ENCODE data around the gene CYB5RL.
"Not testable (repeated sequence)": the region's sequence is repeated elsewhere in the genome, so short reads cannot be mapped to it uniquely, and the experiment has no call there.

The CYB5RL gene

DNA sequence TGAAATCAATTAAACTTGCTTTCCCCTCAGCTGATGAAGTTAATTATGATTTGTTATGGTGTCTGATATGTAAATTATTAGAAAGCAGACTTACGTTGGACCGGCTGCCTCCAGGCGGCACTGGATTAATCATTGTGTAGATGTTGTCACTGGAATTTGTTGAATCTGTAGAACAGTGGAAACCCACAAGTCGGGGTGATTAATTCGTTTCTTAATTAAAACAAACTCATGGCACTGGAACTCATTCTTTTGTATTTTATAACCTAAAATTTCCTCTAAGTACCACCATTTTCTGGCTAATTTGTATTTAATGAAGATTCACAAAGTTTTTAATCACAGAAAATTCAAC is 39.2 kb upstream of the CYB5RL start:
- H3K4me1 ChIP-seq (ENCODE audit: control insufficient read depth, insufficient read depth, low read length) = no peaks in the 10 kb centered on the region
- no peaks in the 10 kb centered on the region for H3K27me3 ChIP-seq (ENCODE audit: control insufficient read depth, insufficient read depth, low read length)
- H3K27ac ChIP-seq (ENCODE audit: low read depth, low read length) = no peak overlapping the region
- H3K9ac ChIP-seq (ENCODE audit: low read length) = no peak overlapping the region
- H3K9me3 ChIP-seq (ENCODE audit: control insufficient read depth, insufficient read depth, low read depth, low read length) = no peaks in the 10 kb centered on the region
- no peak overlapping the region for H3K4me3 ChIP-seq (ENCODE audit: low read depth, low read length)
- H3K36me3 ChIP-seq (ENCODE audit: control insufficient read depth, insufficient read depth, low read length) = peaks cover 75% of the 10 kb centered on the region

- Histone ChIP-seq H3K9ac (ENCODE audit: low read length) (no peak overlapping the region), H3K4me1 (ENCODE audit: control insufficient read depth, insufficient read depth, low read length) (no peaks in the 10 kb centered on the region), H3K27ac (ENCODE audit: low read depth, low read length) (no peak overlapping the region), H3K36me3 (ENCODE audit: control insufficient read depth, insufficient read depth, low read length) (peaks cover 70% of the 10 kb centered on the region), H3K9me3 (ENCODE audit: control insufficient read depth, insufficient read depth, low read depth, low read length) (no peaks in the 10 kb centered on the region), H3K4me3 (ENCODE audit: low read depth, low read length) (no peak overlapping the region), H3K27me3 (ENCODE audit: control insufficient read depth, insufficient read depth, low read length) (no peaks in the 10 kb centered on the region)
Observed at GRCh38 chr1:54238353-54239034, 38.7 kb upstream of the CYB5RL start.

DNA sequence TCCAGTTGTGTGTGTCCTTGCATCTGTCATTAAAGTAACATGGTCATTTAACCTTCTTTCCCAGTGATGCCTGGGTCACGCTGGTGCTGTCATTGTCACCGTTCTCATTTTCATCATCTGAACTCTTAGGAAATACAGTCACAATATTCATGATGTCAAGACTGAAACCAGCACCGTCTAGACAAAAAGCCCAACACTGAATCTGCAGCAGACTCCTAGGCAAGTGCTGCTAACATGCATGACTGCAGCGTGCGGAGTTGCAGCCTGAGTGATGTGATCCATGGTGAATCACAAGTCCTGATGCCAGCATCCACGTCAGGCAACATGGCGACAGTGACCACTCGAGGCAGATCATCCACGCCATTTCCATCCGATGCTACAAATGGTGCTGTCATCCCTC is 37.8 kb upstream of the CYB5RL start:
- H3K4me3 ChIP-seq (ENCODE audit: low read depth, low read length) = no peak overlapping the region
- H3K9me3 ChIP-seq (ENCODE audit: control insufficient read depth, insufficient read depth, low read depth, low read length) = no peaks in the 10 kb centered on the region
- peaks cover 62% of the 10 kb centered on the region for H3K36me3 ChIP-seq (ENCODE audit: control insufficient read depth, insufficient read depth, low read length)
- H3K27ac ChIP-seq (ENCODE audit: low read depth, low read length) = no peak overlapping the region
- H3K27me3 ChIP-seq (ENCODE audit: control insufficient read depth, insufficient read depth, low read length) = no peaks in the 10 kb centered on the region
- no peak overlapping the region for H3K9ac ChIP-seq (ENCODE audit: low read length)
- no peaks in the 10 kb centered on the region for H3K4me1 ChIP-seq (ENCODE audit: control insufficient read depth, insufficient read depth, low read length)

DNA sequence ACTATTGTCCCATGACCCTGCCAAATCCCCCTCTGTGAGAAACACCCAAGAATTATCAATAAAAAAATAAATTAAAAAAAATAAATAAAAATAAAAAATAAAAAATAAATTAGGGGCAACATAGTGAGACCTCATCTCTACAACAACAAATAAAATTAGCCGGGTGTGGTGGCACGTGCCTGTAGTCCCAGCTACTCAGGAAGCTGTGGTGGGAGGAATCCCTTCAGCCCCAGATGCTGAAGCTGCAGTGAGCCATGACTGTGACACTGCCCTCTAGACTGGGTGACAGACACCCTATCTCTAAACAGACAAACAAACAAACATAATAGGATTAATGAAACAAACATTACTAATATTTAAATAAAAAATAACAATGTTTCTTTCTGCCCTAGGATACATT is 34.5 kb upstream of the CYB5RL start:
- Histone ChIP-seq H3K9me3 (ENCODE audit: control insufficient read depth, insufficient read depth, low read depth, low read length) (no peaks in the 10 kb centered on the region), H3K9ac (ENCODE audit: low read length) (no peak overlapping the region), H3K36me3 (ENCODE audit: control insufficient read depth, insufficient read depth, low read length) (peaks cover 51% of the 10 kb centered on the region)

GRCh38 chr1:54233196-54233595 is 33.4 kb upstream of the CYB5RL start:
- H3K4me3 ChIP-seq (ENCODE audit: low read depth, low read length); H3K27me3 ChIP-seq (ENCODE audit: control insufficient read depth, insufficient read depth, low read length); H3K27ac ChIP-seq (ENCODE audit: low read depth, low read length); H3K9me3 ChIP-seq (ENCODE audit: control insufficient read depth, insufficient read depth, low read depth, low read length); H3K9ac ChIP-seq (ENCODE audit: low read length); H3K4me1 ChIP-seq (ENCODE audit: control insufficient read depth, insufficient read depth, low read length): not testable (repeated sequence)
- peaks cover 44% of the 10 kb centered on the region for H3K36me3 ChIP-seq (ENCODE audit: control insufficient read depth, insufficient read depth, low read length)

More for the DNA sequence above, 34.5 kb upstream of the CYB5RL start:
- Histone ChIP-seq H3K27me3 (ENCODE audit: control insufficient read depth, insufficient read depth, low read length) (no peaks in the 10 kb centered on the region), H3K4me1 (ENCODE audit: control insufficient read depth, insufficient read depth, low read length) (no peaks in the 10 kb centered on the region; the same call in 1 of the 2 replicates), H3K4me3 (ENCODE audit: low read depth, low read length) (no peak overlapping the region), H3K27ac (ENCODE audit: low read depth, low read length) (no peak overlapping the region)

DNA sequence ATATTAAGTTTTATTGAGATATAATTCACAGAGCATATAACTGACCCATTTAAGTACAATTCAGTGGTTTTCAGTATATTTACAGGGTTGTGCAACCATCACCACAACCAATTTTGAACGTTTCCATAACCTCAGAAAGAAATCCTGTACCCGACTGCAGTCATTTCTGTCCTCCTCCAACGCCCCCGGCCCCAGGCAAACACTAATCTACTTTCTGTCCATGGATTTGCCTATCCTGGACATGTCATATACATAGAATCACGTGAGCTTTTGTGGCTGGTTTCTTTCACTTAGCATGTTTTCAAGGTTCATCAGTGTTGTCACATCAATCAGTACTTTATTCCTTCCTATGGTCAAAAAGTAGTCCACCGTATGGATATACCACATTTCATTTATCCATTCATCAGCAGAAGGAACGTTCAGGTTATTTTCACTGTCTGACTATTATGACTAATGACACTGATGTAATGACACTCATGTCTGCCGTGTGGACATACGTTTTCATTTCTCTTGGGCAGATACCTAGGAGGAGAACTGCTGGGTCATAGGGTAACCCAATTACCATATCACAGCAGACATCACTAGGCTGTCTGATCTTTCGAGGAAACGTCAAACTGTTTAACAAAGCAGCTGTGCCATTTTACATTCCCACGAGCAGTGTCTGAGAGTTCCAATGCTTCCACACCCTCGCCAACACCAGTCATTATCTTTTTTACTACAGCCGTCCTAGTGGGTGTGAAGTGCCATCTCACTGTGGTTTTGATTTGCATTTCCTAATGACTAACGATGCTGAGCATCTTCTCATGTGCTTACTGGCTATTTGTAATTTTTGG is 30.9 kb upstream of the CYB5RL start:
- Histone ChIP-seq H3K4me3 (ENCODE audit: low read depth, low read length) (no peak overlapping the region), H3K27ac (ENCODE audit: low read depth, low read length) (no peak overlapping the region), H3K27me3 (ENCODE audit: control insufficient read depth, insufficient read depth, low read length) (no peaks in the 10 kb centered on the region), H3K4me1 (ENCODE audit: control insufficient read depth, insufficient read depth, low read length) (peaks cover 13% of the 10 kb centered on the region; the same call in 1 of the 2 replicates), H3K36me3 (ENCODE audit: control insufficient read depth, insufficient read depth, low read length) (peaks cover 43% of the 10 kb centered on the region), H3K9me3 (ENCODE audit: control insufficient read depth, insufficient read depth, low read depth, low read length) (no peaks in the 10 kb centered on the region), H3K9ac (ENCODE audit: low read length) (no peak overlapping the region)

DNA sequence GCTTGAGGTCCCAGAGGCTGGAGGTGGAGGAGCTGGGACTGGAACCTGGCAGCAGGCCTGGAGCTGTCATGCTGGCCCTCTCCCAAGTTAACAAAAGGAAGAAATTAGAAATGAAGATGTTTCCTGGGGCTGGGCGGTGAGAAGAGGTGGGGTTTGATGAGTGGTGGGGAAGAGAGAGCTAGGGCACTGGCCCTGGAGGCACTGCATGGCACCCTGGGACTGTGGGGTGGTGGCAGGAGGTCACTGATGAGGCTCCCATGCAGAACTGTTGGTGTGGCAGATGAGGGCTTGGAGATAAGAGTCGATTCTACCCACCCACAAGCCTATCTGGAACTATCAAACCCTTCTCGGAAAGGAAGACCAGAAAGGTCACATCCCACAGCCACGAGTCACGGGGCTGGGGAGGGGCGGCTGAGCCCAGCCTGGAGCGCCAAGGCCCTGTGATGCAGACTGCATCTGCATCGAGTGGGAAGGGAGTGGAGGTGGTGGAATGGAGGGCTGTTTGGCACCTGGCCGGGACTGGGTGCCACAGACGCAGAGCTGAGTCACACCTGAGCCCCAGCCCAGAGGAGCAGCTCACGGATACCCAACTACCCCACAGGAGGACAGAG is 29.6 kb upstream of the CYB5RL start:
- no peak overlapping the region for H3K4me3 ChIP-seq (ENCODE audit: low read depth, low read length)
- peaks cover 13% of the 10 kb centered on the region; the same call in 1 of the 2 replicates for H3K4me1 ChIP-seq (ENCODE audit: control insufficient read depth, insufficient read depth, low read length)
- no peaks in the 10 kb centered on the region for H3K27me3 ChIP-seq (ENCODE audit: control insufficient read depth, insufficient read depth, low read length)
- no peak overlapping the region for H3K9ac ChIP-seq (ENCODE audit: low read length)
- no peaks in the 10 kb centered on the region for H3K9me3 ChIP-seq (ENCODE audit: control insufficient read depth, insufficient read depth, low read depth, low read length)
- H3K36me3 ChIP-seq (ENCODE audit: control insufficient read depth, insufficient read depth, low read length) = peaks cover 39% of the 10 kb centered on the region
- no peak overlapping the region for H3K27ac ChIP-seq (ENCODE audit: low read depth, low read length)

DNA sequence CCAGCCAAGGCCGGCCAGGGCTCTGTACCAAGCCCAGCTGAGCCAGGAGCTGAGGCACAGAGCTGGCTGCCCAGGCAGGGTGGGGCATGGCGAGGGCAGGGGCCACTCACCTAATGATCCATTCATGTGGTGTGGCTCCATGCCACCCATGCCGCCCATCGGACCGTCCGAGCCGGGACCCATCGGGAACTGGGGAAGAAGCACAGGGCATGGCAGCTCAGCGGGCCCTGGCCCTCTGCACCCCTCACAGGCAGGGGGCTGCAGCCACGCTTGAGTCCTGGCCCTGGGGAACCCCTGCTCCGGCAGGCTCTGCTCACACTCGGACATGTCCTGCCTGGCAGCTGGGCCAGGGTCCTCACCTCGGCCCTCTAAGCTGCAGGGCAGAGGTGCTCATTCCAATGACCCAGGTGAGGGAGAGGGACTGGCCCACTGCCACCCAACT is 28.8 kb upstream of the CYB5RL start:
- no peaks in the 10 kb centered on the region for H3K9me3 ChIP-seq (ENCODE audit: control insufficient read depth, insufficient read depth, low read depth, low read length)
- H3K36me3 ChIP-seq (ENCODE audit: control insufficient read depth, insufficient read depth, low read length) = peaks cover 39% of the 10 kb centered on the region
- H3K4me3 ChIP-seq (ENCODE audit: low read depth, low read length) = no peak overlapping the region
- H3K9ac ChIP-seq (ENCODE audit: low read length) = no peak overlapping the region
- H3K27ac ChIP-seq (ENCODE audit: low read depth, low read length) = no peak overlapping the region
- H3K27me3 ChIP-seq (ENCODE audit: control insufficient read depth, insufficient read depth, low read length) = no peaks in the 10 kb centered on the region
- H3K4me1 ChIP-seq (ENCODE audit: control insufficient read depth, insufficient read depth, low read length) = peaks cover 13% of the 10 kb centered on the region; the same call in 1 of the 2 replicates

GRCh38 chr1:54227891-54228310 is 28.1 kb upstream of the CYB5RL start:
- Histone ChIP-seq H3K36me3 (ENCODE audit: control insufficient read depth, insufficient read depth, low read length) (peaks cover 39% of the 10 kb centered on the region), H3K27ac (ENCODE audit: low read depth, low read length) (no peak overlapping the region), H3K27me3 (ENCODE audit: control insufficient read depth, insufficient read depth, low read length) (no peaks in the 10 kb centered on the region), H3K9ac (ENCODE audit: low read length) (no peak overlapping the region), H3K4me3 (ENCODE audit: low read depth, low read length) (no peak overlapping the region), H3K4me1 (ENCODE audit: control insufficient read depth, insufficient read depth, low read length) (peaks cover 13% of the 10 kb centered on the region; the same call in 1 of the 2 replicates), H3K9me3 (ENCODE audit: control insufficient read depth, insufficient read depth, low read depth, low read length) (no peaks in the 10 kb centered on the region)

GRCh38 chr1:54227091-54227602 is 27.3 kb upstream of the CYB5RL start:
- Histone ChIP-seq H3K27me3 (ENCODE audit: control insufficient read depth, insufficient read depth, low read length) (no peaks in the 10 kb centered on the region), H3K9ac (ENCODE audit: low read length) (no peak overlapping the region), H3K36me3 (ENCODE audit: control insufficient read depth, insufficient read depth, low read length) (peaks cover 38% of the 10 kb centered on the region), H3K9me3 (ENCODE audit: control insufficient read depth, insufficient read depth, low read depth, low read length) (no peaks in the 10 kb centered on the region), H3K27ac (ENCODE audit: low read depth, low read length) (no peak overlapping the region), H3K4me3 (ENCODE audit: low read depth, low read length) (no peak overlapping the region), H3K4me1 (ENCODE audit: control insufficient read depth, insufficient read depth, low read length) (peaks cover 16% of the 10 kb centered on the region; the same call in 1 of the 2 replicates)
